ENCODE results near the gene SCN2A. TPM values are rescaled to one million over a fixed set of nuclear protein-coding genes. Genes with fewer than 3 reads are reported as not detected.
A peak's percentile ranks its signal among the peaks of the same experiment; 100 is the strongest.
"Not testable (repeated sequence)": the region's sequence is repeated elsewhere in the genome, so short reads cannot be mapped to it uniquely, and the experiment has no call there.

Gene SCN2A
- total RNA-seq, 2 experiments from 2014 or later = 0.05 to 0.13 TPM

DNA sequence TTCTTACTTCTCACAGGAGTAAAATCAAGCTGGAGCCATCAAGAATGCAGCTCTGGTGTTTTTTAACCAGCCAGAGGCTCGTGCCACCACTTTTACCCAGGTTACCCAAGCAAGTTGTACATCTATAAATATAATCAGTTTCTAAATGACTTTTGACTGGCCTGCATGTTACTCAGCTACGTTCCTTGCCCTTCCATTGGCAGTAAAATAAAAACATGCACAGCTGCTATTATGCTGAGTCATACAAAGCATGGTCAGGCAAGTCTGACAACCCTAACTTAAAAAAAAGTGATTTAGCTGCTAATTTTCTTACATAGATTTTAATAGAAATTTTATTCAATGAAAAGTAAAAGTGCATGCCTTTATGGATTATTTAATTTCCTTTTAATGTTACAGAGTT is 118.5 kb downstream of the SCN2A start:
- no peaks in the 10 kb centered on the region for H3K27me3 Mint-ChIP-seq (ENCODE audit: low read depth)

DNA sequence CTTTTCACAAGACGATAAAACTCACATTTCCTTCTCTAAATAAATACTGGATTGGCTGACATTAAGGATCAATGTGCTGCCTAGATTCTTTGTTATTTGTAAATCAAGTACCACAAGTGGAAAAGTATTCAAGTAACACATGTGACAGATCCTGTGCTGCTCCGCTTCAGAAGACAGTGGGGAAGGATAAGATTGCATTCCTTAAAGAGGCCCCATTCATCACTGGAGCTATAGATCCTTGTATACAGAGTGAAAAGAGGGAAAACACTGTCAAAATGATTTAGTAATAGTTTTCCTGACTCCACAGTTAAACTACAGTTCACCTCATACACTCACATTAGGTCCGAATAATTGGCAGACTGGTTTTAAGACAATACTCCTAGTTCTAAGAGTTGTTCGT is 122.3 kb downstream of the SCN2A start:
- Mint-ChIP-seq H3K9me3 (ENCODE audit: insufficient read depth) (no peaks in the 10 kb centered on the region), H3K27me3 (ENCODE audit: low read depth) (no peaks in the 10 kb centered on the region), H3K4me1 (ENCODE audit: low read depth) (no peaks in the 10 kb centered on the region), H3K4me3 (no peak overlapping the region), H3K36me3 (ENCODE audit: low read depth) (no peaks in the 10 kb centered on the region), H3K27ac (no peak overlapping the region)
- no peak for DNase-seq
- ChIA-PET CTCF (no interaction called here), POLR2A (no interaction called here)
- no peak for ATAC-seq

More for the DNA sequence above, 118.5 kb downstream of the SCN2A start:
- ATAC-seq = no peak
- no peak overlapping the region for H3K27ac Mint-ChIP-seq
- POLR2A ChIA-PET = no interaction called here
- H3K36me3 Mint-ChIP-seq (ENCODE audit: low read depth) = no peaks in the 10 kb centered on the region
- no peak overlapping the region for H3K4me3 Mint-ChIP-seq
- H3K4me1 Mint-ChIP-seq (ENCODE audit: low read depth) = no peaks in the 10 kb centered on the region
- CTCF ChIA-PET = no interaction called here
- H3K9me3 Mint-ChIP-seq (ENCODE audit: insufficient read depth) = no peaks in the 10 kb centered on the region
- DNase-seq = no peak

DNA sequence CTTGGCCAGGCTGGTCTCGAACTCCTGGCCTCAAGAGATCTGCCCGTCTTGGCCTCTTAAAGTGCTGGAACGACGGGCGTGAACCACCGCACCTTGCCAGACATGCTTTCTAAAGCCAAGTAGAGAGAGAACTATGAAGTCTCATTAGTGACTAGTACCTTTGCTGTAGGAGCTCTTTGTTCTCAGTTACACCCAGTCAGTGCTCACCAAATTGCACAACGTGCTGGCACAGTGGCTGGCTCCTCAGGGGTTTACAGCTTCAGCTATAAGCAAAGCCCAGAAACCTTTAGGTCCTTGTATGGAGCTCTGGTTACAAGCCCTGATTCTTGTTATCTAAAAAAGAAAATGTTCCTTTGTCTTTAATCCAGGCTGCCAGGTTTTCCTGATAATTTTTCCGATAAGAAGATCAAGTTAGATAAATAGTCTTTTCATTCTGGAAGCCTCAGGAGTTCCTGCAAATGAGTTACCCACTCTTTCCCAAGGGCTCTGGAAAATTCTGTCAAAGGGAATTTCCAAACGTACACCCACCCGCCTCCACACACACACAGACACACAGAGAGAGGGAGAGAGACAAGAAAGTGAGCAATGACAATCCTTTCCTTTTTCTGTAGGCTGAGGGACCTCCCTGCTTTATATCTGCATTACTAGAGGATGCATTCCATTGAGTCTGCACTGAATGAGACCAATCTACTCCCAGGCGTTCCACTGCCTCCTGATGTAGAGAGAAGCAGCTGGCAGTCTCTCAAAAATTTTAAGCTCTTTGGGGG is 130.1 kb downstream of the SCN2A start:
- ATAC-seq (no peak), DNase-seq (no peak)
- no peak overlapping the region for H3K4me3 Mint-ChIP-seq
- H3K4me1 Mint-ChIP-seq (ENCODE audit: low read depth) = no peaks in the 10 kb centered on the region
- H3K9me3 Mint-ChIP-seq (ENCODE audit: insufficient read depth) = no peaks in the 10 kb centered on the region
- ChIA-PET CTCF (no interaction called here), POLR2A (no interaction called here)
- no peak overlapping the region for H3K27ac Mint-ChIP-seq
- no peaks in the 10 kb centered on the region for H3K27me3 Mint-ChIP-seq (ENCODE audit: low read depth)
- no peaks in the 10 kb centered on the region for H3K36me3 Mint-ChIP-seq (ENCODE audit: low read depth)

DNA sequence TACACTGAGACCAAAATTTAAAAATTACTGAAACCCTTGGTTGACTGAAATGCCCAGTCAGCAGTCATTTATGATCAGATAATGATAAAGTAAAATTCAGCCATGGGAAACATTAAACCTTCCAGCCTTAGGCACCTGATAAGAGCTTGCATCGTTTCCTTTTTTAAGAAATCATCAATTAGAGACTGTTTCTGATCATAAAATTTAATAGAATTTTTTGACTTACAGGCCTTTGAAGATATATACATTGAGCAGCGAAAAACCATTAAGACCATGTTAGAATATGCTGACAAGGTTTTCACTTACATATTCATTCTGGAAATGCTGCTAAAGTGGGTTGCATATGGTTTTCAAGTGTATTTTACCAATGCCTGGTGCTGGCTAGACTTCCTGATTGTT is 130.7 kb downstream of the SCN2A start:
- ATAC-seq (no peak), DNase-seq (no peak)
- CTCF ChIA-PET = no interaction called here
- Mint-ChIP-seq H3K27me3 (ENCODE audit: low read depth) (no peaks in the 10 kb centered on the region), H3K4me3 (no peak overlapping the region), H3K4me1 (ENCODE audit: low read depth) (no peaks in the 10 kb centered on the region), H3K36me3 (ENCODE audit: low read depth) (no peaks in the 10 kb centered on the region), H3K9me3 (ENCODE audit: insufficient read depth) (no peaks in the 10 kb centered on the region), H3K27ac (no peak overlapping the region)
- POLR2A ChIA-PET = no interaction called here

DNA sequence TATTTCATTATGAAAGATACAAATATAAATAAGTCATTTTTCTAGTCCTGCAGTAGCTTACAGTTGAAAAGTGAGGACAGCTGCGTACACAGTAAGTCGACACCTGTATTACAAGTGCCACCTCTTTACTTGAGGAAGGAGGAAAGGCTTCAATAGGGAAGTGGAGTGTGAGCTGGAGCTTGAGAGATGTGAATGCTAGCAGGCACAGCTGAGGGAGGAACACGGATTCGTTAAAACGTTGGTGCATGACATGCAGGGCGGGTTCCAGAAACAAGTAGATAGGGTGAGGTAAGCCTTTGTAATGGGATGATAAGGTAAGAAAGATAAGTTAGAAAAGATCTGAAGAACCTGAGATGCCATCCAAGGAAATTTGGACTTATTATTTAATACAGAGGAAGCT is 132.1 kb downstream of the SCN2A start:
- no peak for DNase-seq

DNA sequence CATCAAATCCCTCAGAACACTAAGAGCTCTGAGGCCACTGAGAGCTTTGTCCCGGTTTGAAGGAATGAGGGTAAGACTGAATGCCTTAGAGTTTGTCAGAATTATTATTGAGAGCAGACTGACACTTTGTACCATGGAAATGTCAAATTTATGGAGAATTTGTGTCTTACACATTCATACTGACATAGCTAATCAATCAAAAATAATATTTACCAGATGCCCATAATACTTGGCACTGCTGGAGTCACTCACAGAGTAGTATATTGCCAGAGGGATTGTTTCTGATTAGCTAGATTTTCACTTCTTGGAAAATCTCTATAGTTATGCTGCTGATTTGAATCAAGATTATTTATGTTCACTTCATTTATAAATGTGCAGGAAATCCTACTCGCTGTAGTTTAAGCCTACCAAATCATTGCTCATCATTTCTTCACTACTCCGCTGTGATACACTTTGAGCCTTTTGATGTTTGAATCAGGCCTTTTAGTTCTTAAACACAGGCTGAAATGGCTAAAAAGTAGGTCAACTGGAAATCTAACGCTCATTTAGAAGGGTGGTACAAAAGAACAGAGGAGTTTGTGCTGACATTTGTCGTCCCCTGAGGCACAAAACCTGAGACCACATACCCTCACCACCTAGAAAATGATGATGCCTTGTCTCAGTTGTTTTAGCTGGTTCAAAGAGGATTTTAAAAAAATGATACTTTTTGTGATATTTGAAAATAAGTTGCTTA is 134.2 kb downstream of the SCN2A start:
- no peak overlapping the region for H3K27ac Mint-ChIP-seq
- no peaks in the 10 kb centered on the region for H3K4me1 Mint-ChIP-seq (ENCODE audit: low read depth)
- H3K27me3 Mint-ChIP-seq (ENCODE audit: low read depth) = no peaks in the 10 kb centered on the region
- H3K9me3 Mint-ChIP-seq (ENCODE audit: insufficient read depth) = no peaks in the 10 kb centered on the region
- ATAC-seq (no peak), DNase-seq (no peak)
- H3K4me3 Mint-ChIP-seq = no peak overlapping the region
- CTCF ChIA-PET = no interaction called here
- POLR2A ChIA-PET = no interaction called here
- no peaks in the 10 kb centered on the region for H3K36me3 Mint-ChIP-seq (ENCODE audit: low read depth)

More for the DNA sequence above, 132.1 kb downstream of the SCN2A start:
- Mint-ChIP-seq H3K27ac (no peak overlapping the region), H3K4me3 (no peak overlapping the region), H3K4me1 (ENCODE audit: low read depth) (no peaks in the 10 kb centered on the region), H3K27me3 (ENCODE audit: low read depth) (no peaks in the 10 kb centered on the region), H3K36me3 (ENCODE audit: low read depth) (no peaks in the 10 kb centered on the region), H3K9me3 (ENCODE audit: insufficient read depth) (no peaks in the 10 kb centered on the region)
- POLR2A ChIA-PET = no interaction called here
- CTCF ChIA-PET = no interaction called here
- ATAC-seq = no peak

DNA sequence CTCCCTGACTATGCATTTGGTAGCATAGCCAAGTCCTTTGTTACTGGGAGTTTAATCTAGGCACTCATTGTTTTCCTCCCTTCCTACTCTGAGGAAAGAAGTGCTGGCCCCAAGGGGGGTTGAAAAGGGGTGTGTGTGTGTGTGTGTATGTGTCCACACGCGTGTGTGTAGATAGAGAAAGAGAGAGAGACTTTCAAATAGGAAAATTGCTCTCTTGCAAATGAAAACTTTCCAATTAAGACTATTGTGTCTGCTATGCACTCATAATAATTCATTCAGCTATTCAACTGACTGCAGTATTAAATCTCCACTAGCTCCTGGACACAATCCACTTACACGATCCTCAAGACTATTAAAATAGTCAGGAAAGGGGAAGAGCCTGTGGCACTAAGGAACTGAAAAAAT is 137.4 kb downstream of the SCN2A start:
- Mint-ChIP-seq H3K27ac (no peak overlapping the region), H3K9me3 (ENCODE audit: insufficient read depth) (no peaks in the 10 kb centered on the region), H3K27me3 (ENCODE audit: low read depth) (peaks cover 5% of the 10 kb centered on the region), H3K4me1 (ENCODE audit: low read depth) (no peaks in the 10 kb centered on the region), H3K36me3 (ENCODE audit: low read depth) (no peaks in the 10 kb centered on the region), H3K4me3 (no peak overlapping the region)
- ChIA-PET POLR2A (no interaction called here), CTCF (no interaction called here)
- ATAC-seq (no peak), DNase-seq (no peak)

DNA sequence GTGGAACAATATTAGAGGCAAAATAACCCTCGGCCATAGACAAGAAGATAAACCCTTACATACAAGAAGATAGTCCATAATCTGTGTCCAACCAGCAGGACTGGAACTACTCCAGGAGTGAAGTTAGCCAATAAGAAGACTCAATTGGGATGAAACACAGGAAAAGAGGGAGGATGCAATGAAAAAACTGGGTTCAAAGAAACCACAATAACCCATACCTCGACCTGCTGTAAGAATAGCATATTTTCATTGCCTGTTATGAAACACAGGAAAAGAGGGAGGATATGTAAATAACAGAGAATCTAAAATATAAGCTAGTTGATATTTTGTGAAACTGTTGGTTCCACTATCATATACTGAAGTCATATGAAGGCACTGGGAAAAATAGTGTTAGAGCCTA is 143.1 kb downstream of the SCN2A start:
- H3K4me1 Mint-ChIP-seq (ENCODE audit: low read depth) = no peaks in the 10 kb centered on the region
- ATAC-seq (no peak), DNase-seq (no peak)
- ChIA-PET POLR2A (no interaction called here), CTCF (no interaction called here)
- H3K27ac Mint-ChIP-seq = no peak overlapping the region
- H3K9me3 Mint-ChIP-seq (ENCODE audit: insufficient read depth) = no peaks in the 10 kb centered on the region
- H3K36me3 Mint-ChIP-seq (ENCODE audit: low read depth) = no peaks in the 10 kb centered on the region
- H3K27me3 Mint-ChIP-seq (ENCODE audit: low read depth) = peaks cover 14% of the 10 kb centered on the region
- H3K4me3 Mint-ChIP-seq = no peak overlapping the region

DNA sequence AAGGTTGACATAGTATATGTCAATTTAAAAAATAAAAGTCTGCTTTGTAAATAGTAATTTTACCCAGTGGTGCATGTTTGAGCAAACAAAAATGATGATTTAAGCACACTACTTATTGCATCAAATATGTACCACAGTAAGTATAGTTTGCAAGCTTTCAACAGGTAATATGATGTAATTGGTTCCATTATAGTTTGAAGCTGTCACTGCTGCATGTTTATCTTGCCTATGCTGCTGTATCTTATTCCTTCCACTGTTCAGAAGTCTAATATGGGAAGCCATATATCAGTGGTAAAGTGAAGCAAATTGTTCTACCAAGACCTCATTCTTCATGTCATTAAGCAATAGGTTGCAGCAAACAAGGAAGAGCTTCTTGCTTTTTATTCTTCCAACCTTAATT is 151.7 kb downstream of the SCN2A start:
- H3K4me1 Mint-ChIP-seq (ENCODE audit: low read depth) = peaks cover 13% of the 10 kb centered on the region
- no peaks in the 10 kb centered on the region for H3K36me3 Mint-ChIP-seq (ENCODE audit: low read depth)
- no peaks in the 10 kb centered on the region for H3K9me3 Mint-ChIP-seq (ENCODE audit: insufficient read depth)
- ChIA-PET POLR2A (no interaction called here), CTCF (interaction anchor here (0.8 kb wide), 1 partner anchor 484 kb away, joined by 3 read pairs; no protein-coding TSS in a partner anchor)
- DNase-seq = no peak
- no peak overlapping the region for H3K4me3 Mint-ChIP-seq
- no peak for ATAC-seq
- H3K27ac Mint-ChIP-seq = no peak overlapping the region
- H3K27me3 Mint-ChIP-seq (ENCODE audit: low read depth) = peaks cover 11% of the 10 kb centered on the region

DNA sequence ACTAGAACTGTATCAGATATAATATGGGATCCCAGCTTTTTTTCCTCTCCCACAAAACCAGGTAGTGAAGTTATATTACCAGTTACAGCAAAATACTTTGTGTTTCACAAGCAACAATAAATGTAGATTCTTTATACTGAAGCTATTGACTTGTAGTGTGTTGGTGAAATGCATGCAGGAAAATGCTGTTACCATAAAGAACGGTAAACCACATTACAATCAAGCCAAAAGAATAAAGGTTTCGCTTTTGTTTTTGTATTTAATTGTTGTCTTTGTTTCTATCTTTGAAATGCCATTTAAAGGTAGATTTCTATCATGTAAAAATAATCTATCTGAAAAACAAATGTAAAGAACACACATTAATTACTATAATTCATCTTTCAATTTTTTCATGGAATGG is 152.6 kb downstream of the SCN2A start:
- Mint-ChIP-seq H3K4me3 (peak overlapping the region; percentile 0), H3K9me3 (ENCODE audit: insufficient read depth) (no peaks in the 10 kb centered on the region), H3K4me1 (ENCODE audit: low read depth) (peaks cover 13% of the 10 kb centered on the region), H3K36me3 (ENCODE audit: low read depth) (no peaks in the 10 kb centered on the region), H3K27me3 (ENCODE audit: low read depth) (peaks cover 11% of the 10 kb centered on the region), H3K27ac (no peak overlapping the region)
- DNase-seq (no peak), ATAC-seq (no peak)
- ChIA-PET CTCF (interaction anchor here (0.8 to 1.1 kb wide), 2 partner anchors 9 to 483 kb away, joined by 3 to 5 read pairs; no protein-coding TSS in a partner anchor), POLR2A (no interaction called here)

DNA sequence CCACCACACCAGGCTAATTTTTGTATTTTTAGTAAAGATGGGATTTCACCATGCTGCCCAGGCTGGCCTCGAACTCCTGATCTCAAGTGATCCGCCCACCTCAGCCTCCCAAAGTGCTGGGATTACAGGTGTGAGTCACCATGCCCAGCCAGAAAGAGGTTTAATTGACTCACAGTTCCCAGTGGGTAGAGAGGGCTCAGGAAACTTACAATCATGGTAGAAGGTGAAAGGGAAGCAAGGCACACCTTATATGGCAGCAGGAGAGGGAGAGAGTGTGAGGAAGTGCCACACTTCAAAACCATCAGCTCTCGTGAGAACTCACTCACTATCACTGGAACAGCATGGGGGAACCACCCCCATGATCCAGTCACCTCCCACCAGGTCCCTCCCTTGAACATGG is 159.4 kb downstream of the SCN2A start:
- ATAC-seq; H3K9me3 Mint-ChIP-seq (ENCODE audit: insufficient read depth); H3K27ac Mint-ChIP-seq; H3K4me3 Mint-ChIP-seq; DNase-seq; POLR2A ChIA-PET; H3K4me1 Mint-ChIP-seq (ENCODE audit: low read depth); H3K36me3 Mint-ChIP-seq (ENCODE audit: low read depth); CTCF ChIA-PET: not testable (repeated sequence)
- H3K27me3 Mint-ChIP-seq (ENCODE audit: low read depth) = peaks cover 24% of the 10 kb centered on the region

DNA sequence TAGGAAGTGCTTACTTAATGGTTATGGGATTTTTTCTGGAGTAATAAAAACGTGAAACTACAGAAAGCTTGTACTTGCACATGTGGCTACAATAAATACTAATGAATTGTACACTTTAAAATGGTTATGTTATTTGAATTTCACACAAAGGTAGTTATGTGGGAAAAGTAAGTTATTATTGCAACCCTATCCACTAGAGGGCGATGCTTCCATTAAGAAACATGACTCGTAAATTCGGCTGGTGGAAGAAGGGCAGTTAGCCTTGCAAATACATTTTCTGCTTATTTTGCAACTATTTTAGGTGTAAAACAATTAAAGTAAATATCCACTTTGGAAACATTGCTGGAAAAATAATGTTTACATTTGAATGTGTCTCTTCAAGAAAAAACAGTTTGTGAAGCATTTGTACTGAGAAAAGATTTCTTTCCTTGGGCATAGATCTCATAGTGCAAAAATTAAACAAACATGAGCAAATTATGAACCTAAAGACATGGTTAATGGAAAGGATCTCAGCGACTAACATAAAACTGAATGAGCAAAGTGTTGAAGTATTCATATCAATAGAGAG is 162.2 kb downstream of the SCN2A start:
- Mint-ChIP-seq H3K27ac (no peak overlapping the region), H3K4me3 (no peak overlapping the region), H3K36me3 (ENCODE audit: low read depth) (no peaks in the 10 kb centered on the region), H3K4me1 (ENCODE audit: low read depth) (no peaks in the 10 kb centered on the region), H3K9me3 (ENCODE audit: insufficient read depth) (no peaks in the 10 kb centered on the region), H3K27me3 (ENCODE audit: low read depth) (peaks cover 26% of the 10 kb centered on the region)
- ChIA-PET CTCF (interaction anchor here (1.0 to 5.3 kb wide), 8 partner anchors 10 to 510 kb away, joined by 3 to 57 read pairs (median 4); no protein-coding TSS in a partner anchor), POLR2A (no interaction called here)
- no peak for ATAC-seq
- peak; percentile 40 for DNase-seq
